ENCODE measurements around the gene RPL35A.
"Not testable (repeated sequence)": the region's sequence is repeated elsewhere in the genome, so short reads cannot be mapped to it uniquely, and the experiment has no call there.

Gene RPL35A

GRCh38 chr3:197908957-197909701 is 40.9 kb upstream of the RPL35A start:
- H3K36me3 ChIP-seq (ENCODE audit: control insufficient read depth, insufficient read depth, low read length), result no peaks in the 10 kb centered on the region
- no peak for DNase-seq (ENCODE audit: extremely low read depth, insufficient read length)

DNA sequence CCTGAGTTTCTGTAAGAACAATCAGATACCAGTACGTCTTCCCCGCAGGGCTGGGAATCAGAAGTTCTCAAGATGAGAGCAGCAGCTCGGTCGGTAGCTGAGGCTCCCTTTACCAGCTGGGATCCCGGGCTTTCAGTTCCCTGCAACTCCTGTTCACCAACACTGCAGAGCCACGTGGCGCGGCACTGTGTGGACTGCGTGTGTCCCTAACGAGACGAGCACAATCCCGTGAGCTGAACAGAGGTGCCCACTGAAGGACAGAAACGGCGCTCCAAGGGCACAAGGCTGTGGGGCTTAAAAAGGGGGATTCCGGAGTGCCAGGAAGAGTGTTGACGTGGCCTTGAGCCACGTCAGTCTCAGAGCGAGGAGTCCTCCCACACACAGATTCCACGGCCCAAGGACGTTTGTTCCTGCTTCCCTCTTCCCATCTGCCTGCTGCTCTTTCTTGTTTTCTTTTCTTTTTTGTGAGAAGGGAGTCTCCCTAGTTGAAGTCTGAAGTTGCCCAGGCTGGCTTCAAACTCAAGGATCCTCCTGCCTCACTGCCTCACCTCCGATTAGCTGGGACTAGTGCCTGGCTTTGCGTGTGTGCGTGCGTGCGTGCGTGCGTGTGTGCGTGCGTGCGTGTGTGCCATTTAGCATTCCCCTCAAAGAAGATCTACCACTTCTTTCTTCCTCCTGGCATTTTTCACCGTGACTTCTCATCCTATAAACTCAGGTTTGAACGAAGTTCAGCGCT is 37.1 kb upstream of the RPL35A start:
- no peak overlapping the region for H3K4me3 ChIP-seq (replicated peaks; ENCODE audit: low read depth, low read length)
- H3K36me3 ChIP-seq (ENCODE audit: control insufficient read depth, insufficient read depth, low read length), result no peaks in the 10 kb centered on the region
- H3K27me3 ChIP-seq (replicated peaks; ENCODE audit: control insufficient read depth, insufficient read depth, low read length), result no peaks in the 10 kb centered on the region
- TF ChIP-seq, protein P1, sequence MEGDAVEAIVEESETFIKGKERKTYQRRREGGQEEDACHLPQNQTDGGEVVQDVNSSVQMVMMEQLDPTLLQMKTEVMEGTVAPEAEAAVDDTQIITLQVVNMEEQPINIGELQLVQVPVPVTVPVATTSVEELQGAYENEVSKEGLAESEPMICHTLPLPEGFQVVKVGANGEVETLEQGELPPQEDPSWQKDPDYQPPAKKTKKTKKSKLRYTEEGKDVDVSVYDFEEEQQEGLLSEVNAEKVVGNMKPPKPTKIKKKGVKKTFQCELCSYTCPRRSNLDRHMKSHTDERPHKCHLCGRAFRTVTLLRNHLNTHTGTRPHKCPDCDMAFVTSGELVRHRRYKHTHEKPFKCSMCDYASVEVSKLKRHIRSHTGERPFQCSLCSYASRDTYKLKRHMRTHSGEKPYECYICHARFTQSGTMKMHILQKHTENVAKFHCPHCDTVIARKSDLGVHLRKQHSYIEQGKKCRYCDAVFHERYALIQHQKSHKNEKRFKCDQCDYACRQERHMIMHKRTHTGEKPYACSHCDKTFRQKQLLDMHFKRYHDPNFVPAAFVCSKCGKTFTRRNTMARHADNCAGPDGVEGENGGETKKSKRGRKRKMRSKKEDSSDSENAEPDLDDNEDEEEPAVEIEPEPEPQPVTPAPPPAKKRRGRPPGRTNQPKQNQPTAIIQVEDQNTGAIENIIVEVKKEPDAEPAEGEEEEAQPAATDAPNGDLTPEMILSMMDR (IDR thresholded peaks at IDR 0.05; ENCODE audit: insufficient read depth, low read length, poor library complexity, severe bottlenecking), result no peak
- DNase-seq (ENCODE audit: extremely low read depth, insufficient read length), result peak; percentile 31

More at GRCh38 chr3:197908957-197909701, 40.9 kb upstream of the RPL35A start:
- no peaks in the 10 kb centered on the region for H3K27me3 ChIP-seq (replicated peaks; ENCODE audit: control insufficient read depth, insufficient read depth, low read length)
- TF ChIP-seq, protein P1 (IDR thresholded peaks at IDR 0.05; ENCODE audit: insufficient read depth, low read length, poor library complexity, severe bottlenecking), result no peak
- H3K4me3 ChIP-seq (replicated peaks; ENCODE audit: low read depth, low read length), result no peak overlapping the region

DNA sequence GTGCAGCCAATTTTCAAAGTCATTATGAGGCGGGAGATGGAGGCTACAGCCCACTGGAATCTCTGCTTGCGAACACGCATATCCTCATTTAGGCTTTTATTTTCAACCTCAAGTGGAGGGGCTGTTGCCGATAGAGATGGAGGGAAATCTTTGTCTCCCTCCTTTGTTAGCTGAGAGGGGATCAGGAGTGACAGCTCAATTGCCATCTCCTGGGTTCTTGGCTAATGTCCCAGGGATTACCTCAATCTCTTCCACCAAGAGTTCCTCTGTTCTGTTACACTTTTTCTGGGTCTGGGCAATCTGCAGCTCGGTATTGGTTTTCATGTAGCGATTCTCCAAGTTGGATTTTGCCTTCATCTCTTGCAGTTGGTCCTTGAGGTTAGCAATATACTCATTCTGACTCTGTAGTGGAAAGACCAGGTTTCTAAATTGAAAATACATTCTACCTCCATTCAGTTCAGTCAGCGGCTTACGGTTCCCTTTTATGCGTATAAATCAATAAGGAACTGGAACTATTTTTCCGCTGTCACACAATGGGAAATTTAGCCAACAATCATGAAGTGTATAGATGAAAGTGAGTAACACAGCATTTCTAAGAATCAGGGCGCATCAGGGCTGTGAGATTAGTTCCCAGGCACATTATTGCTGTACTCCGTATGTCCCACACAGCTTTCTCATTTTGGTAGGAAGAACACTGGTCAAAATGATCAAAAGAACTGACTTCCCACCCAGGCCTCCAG is 36.2 kb upstream of the RPL35A start:
- Histone ChIP-seq H3K36me3 (ENCODE audit: control insufficient read depth, insufficient read depth, low read length) (no peaks in the 10 kb centered on the region), H3K27me3 (replicated peaks; ENCODE audit: control insufficient read depth, insufficient read depth, low read length) (no peaks in the 10 kb centered on the region), H3K4me3 (replicated peaks; ENCODE audit: low read depth, low read length) (no peak overlapping the region)
- DNase-seq (ENCODE audit: extremely low read depth, insufficient read length), result no peak
- TF ChIP-seq, protein P1 (IDR thresholded peaks at IDR 0.05; ENCODE audit: insufficient read depth, low read length, poor library complexity, severe bottlenecking), result no peak

- not testable (repeated sequence) for H3K36me3 ChIP-seq (ENCODE audit: control insufficient read depth, insufficient read depth, low read length); H3K27me3 ChIP-seq (replicated peaks; ENCODE audit: control insufficient read depth, insufficient read depth, low read length); DNase-seq (ENCODE audit: extremely low read depth, insufficient read length); H3K4me3 ChIP-seq (replicated peaks; ENCODE audit: low read depth, low read length)
Observed at GRCh38 chr3:197921429-197922275, 28.3 kb upstream of the RPL35A start.

DNA sequence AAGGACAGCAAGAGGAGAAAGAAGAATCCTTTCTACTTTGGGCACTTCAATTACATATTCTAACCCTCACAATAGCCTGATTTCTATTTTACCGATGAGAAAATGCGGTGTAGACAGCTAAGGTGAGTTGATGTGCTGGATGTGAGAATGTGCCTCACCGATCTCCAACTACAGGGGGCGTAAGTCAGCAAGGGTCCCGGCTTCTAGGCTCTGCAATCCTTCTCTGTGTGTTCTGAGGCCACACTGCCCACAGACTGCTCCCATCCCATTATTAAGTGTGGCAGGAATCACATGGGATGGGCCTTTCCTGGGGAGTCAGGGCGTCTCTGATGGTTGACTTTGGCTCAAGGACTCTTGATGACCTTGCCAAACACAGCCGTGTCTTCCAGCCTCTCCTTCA is 23.6 kb upstream of the RPL35A start:
- no peak overlapping the region for H3K4me3 ChIP-seq (replicated peaks; ENCODE audit: low read depth, low read length)
- no peaks in the 10 kb centered on the region for H3K36me3 ChIP-seq (ENCODE audit: control insufficient read depth, insufficient read depth, low read length)
- TF ChIP-seq, protein P1 (IDR thresholded peaks at IDR 0.05; ENCODE audit: insufficient read depth, low read length, poor library complexity, severe bottlenecking), result peak; percentile 28
- DNase-seq (ENCODE audit: extremely low read depth, insufficient read length), result no peak
- no peaks in the 10 kb centered on the region; the same call in 1 of the 2 replicates for H3K27me3 ChIP-seq (replicated peaks; ENCODE audit: control insufficient read depth, insufficient read depth, low read length)

GRCh38 chr3:197927578-197927977 is 22.4 kb upstream of the RPL35A start:
- H3K4me3 ChIP-seq (replicated peaks; ENCODE audit: low read depth, low read length); DNase-seq (ENCODE audit: extremely low read depth, insufficient read length); H3K36me3 ChIP-seq (ENCODE audit: control insufficient read depth, insufficient read depth, low read length); H3K27me3 ChIP-seq (replicated peaks; ENCODE audit: control insufficient read depth, insufficient read depth, low read length): not testable (repeated sequence)
